ENCODE data around the gene STIM1. TPM values are rescaled to one million over a fixed set of nuclear protein-coding genes. Genes with fewer than 3 reads are reported as not detected.

Gene STIM1
- total RNA-seq, 4 donors from 2014 or later: 50.1 to 112 (median 63.3) TPM

GRCh38 chr11:4102711-4103110, 247.2 kb downstream of the STIM1 start:
- H3K4me1 ChIP-seq: peaks cover 0 to 20% (median 0%) of the 10 kb centered on the region in 3 donors
- intact Hi-C loops (cut with DNase I): no loop called here
- no peak overlapping the region for H3K4me3 ChIP-seq
- no peaks in the 10 kb centered on the region for H3K9me3 ChIP-seq
- DNase-seq: no peak
- peaks cover 0 to 61% (median 17%) of the 10 kb centered on the region in 3 donors for H3K36me3 ChIP-seq
- no peak for TF ChIP-seq CTCF (IDR thresholded peaks at IDR 0.05)
- TF ChIP-seq POLR2A (IDR thresholded peaks at IDR 0.05): no peak
- no peaks in the 10 kb centered on the region for H3K27me3 ChIP-seq
- H3K27ac ChIP-seq: no peak overlapping the region
- 87 to 90% methylated on average over 4 of the region's 4 CpGs for WGBS, 2 donors

- Histone ChIP-seq H3K4me1 (peaks cover 0 to 14% (median 0%) of the 10 kb centered on the region in 3 donors), H3K4me3 (no peak overlapping the region), H3K36me3 (peaks cover 0 to 67% (median 17%) of the 10 kb centered on the region in 3 donors), H3K27me3 (no peaks in the 10 kb centered on the region), H3K9me3 (no peaks in the 10 kb centered on the region), H3K27ac (no peak overlapping the region)
- intact Hi-C loops (cut with DNase I): no loop called here
- TF ChIP-seq CTCF (IDR thresholded peaks at IDR 0.05): no peak
- TF ChIP-seq POLR2A (IDR thresholded peaks at IDR 0.05): no peak
- WGBS, 2 donors: 72 to 89% methylated on average over 2 of the region's 2 CpGs
- no peak for DNase-seq
These were observed 247.8 kb downstream of the STIM1 start for GRCh38 chr11:4103269-4103668.

- Histone ChIP-seq H3K4me1 (no peaks in the 10 kb centered on the region), H3K27ac (no peak overlapping the region), H3K4me3 (no peak overlapping the region), H3K27me3 (no peaks in the 10 kb centered on the region), H3K9me3 (no peaks in the 10 kb centered on the region), H3K36me3 (peaks cover 0 to 91% (median 17%) of the 10 kb centered on the region in 3 donors)
- TF ChIP-seq CTCF (IDR thresholded peaks at IDR 0.05) (no peak), POLR2A (IDR thresholded peaks at IDR 0.05) (no peak)
- no peak for DNase-seq
- intact Hi-C loops (cut with DNase I): no loop called here
- 100% methylated on average over 1 of the region's 1 CpG for WGBS, 2 donors
These were observed 250.5 kb downstream of the STIM1 start for GRCh38 chr11:4105916-4106315.

- 74 to 100% methylated on average over 4 to 5 of the region's 5 CpGs for WGBS, 2 donors
- no peak overlapping the region for H3K27ac ChIP-seq
- no peaks in the 10 kb centered on the region for H3K9me3 ChIP-seq
- no peak for TF ChIP-seq CTCF (IDR thresholded peaks at IDR 0.05)
- TF ChIP-seq POLR2A (IDR thresholded peaks at IDR 0.05): no peak
- H3K4me1 ChIP-seq: no peaks in the 10 kb centered on the region
- H3K27me3 ChIP-seq: no peaks in the 10 kb centered on the region
- H3K4me3 ChIP-seq: no peak overlapping the region
- no peak for DNase-seq
- intact Hi-C loops (cut with DNase I): no loop called here
- H3K36me3 ChIP-seq: peaks cover 0 to 97% (median 17%) of the 10 kb centered on the region in 3 donors
These were observed 256.4 kb downstream of the STIM1 start for GRCh38 chr11:4111834-4112233.

GRCh38 chr11:4115128-4115527, 259.7 kb downstream of the STIM1 start:
- Histone ChIP-seq H3K9me3 (no peaks in the 10 kb centered on the region), H3K27ac (no peak overlapping the region), H3K27me3 (no peaks in the 10 kb centered on the region), H3K4me3 (no peak overlapping the region), H3K36me3 (peaks cover 0 to 98% (median 13%) of the 10 kb centered on the region in 3 donors), H3K4me1 (no peaks in the 10 kb centered on the region)
- 80 to 94% methylated on average over 2 of the region's 2 CpGs for WGBS, 2 donors
- DNase-seq: no peak
- TF ChIP-seq CTCF (IDR thresholded peaks at IDR 0.05) (no peak), POLR2A (IDR thresholded peaks at IDR 0.05) (no peak)
- intact Hi-C loops (cut with DNase I): no loop called here
